H9 (cell line): ENCODE results near the gene SMTNL2. TPM values are rescaled to one million over a fixed set of nuclear protein-coding genes. Genes with fewer than 3 reads are reported as not detected.

Experiments
- DNase-seq: peaks from one replicate; pipeline ENCODE4 v3.0.0-alpha.2; 2017
- H2AFZ ChIP-seq: one replicate; pipeline ENCODE4 v1.6.1; 2013; ENCODE audit warnings: mild to moderate bottlenecking, low read length, control low read depth, moderate library complexity
- H2AK5ac ChIP-seq: 2 replicates; pipeline ENCODE4 v1.6.1; 2013; ENCODE audit warnings: low read length, control low read depth, mixed read lengths; ENCODE audit not compliant: insufficient read length
- H2BK120ac ChIP-seq: one replicate; pipeline ENCODE4 v1.6.1; 2013; ENCODE audit warnings: low read depth, mild to moderate bottlenecking, low read length, control low read depth, inconsistent platforms; ENCODE audit not compliant: poor library complexity, severe bottlenecking
- H2BK12ac ChIP-seq: 2 replicates; pipeline ENCODE4 v1.6.1; 2013; ENCODE audit warnings: low read length, control low read depth, mixed read lengths, low read depth; ENCODE audit not compliant: insufficient read length
- H2BK15ac ChIP-seq: 2 replicates; pipeline ENCODE4 v1.6.1; 2013; ENCODE audit warnings: low read depth, low read length, control low read depth
- H2BK20ac ChIP-seq: one replicate; pipeline ENCODE4 v1.6.1; 2013; ENCODE audit warnings: low read depth, mild to moderate bottlenecking, low read length, control low read depth, inconsistent platforms; ENCODE audit not compliant: poor library complexity, severe bottlenecking
- H2BK5ac ChIP-seq: 2 replicates; pipeline ENCODE4 v1.6.1; 2013; ENCODE audit warnings: low read length, control low read depth, mixed read lengths; ENCODE audit not compliant: insufficient read length
- H3K14ac ChIP-seq: 2 replicates; pipeline ENCODE4 v1.6.1; 2013; ENCODE audit warnings: low read length, control low read depth; ENCODE audit not compliant: insufficient read depth
- H3K18ac ChIP-seq: 2 replicates; pipeline ENCODE4 v1.6.1; 2013; ENCODE audit warnings: low read depth, mild to moderate bottlenecking, mixed read lengths, low read length, control low read depth; ENCODE audit not compliant: insufficient read length
- H3K23ac ChIP-seq: 2 replicates; pipeline ENCODE4 v1.6.1; 2013; ENCODE audit warnings: low read length, control low read depth, mixed read lengths, low read depth; ENCODE audit not compliant: insufficient read length
- H3K23me2 ChIP-seq: 2 replicates; pipeline ENCODE4 v1.6.1; 2013; ENCODE audit warnings: low read depth, mild to moderate bottlenecking, mixed read lengths, low read length, control low read depth; ENCODE audit not compliant: insufficient read length, poor library complexity, severe bottlenecking
- H3K27ac ChIP-seq: 2 replicates; pipeline ENCODE4 v1.5.1; 2013; ENCODE audit warnings: low read length, control low read depth, mixed read lengths, low read depth; ENCODE audit not compliant: insufficient read length
- H3K27me3 ChIP-seq: 2 replicates; pipeline ENCODE4 v1.6.1; 2013; ENCODE audit warnings: low read length, control low read depth, inconsistent platforms; ENCODE audit not compliant: insufficient read depth
- H3K4ac ChIP-seq: 2 replicates; pipeline ENCODE4 v1.6.1; 2013; ENCODE audit warnings: low read depth, mild to moderate bottlenecking, control low read depth, inconsistent platforms, low read length, moderate library complexity
- H3K4me1 ChIP-seq: 2 replicates; pipeline ENCODE4 v1.6.1; 2013; ENCODE audit warnings: low read length, control low read depth, inconsistent platforms; ENCODE audit not compliant: insufficient read depth
- H3K4me2 ChIP-seq: 2 replicates; pipeline ENCODE4 v1.6.1; 2013; ENCODE audit warnings: low read length, control low read depth, mixed read lengths; ENCODE audit not compliant: insufficient read length, insufficient read depth
- H3K56ac ChIP-seq: 2 replicates; pipeline ENCODE4 v1.6.1; 2013; ENCODE audit warnings: low read depth, mild to moderate bottlenecking, mixed read lengths, low read length, control low read depth; ENCODE audit not compliant: insufficient read length
- H3K79me1 ChIP-seq: 2 replicates; pipeline ENCODE4 v1.6.1; 2013; ENCODE audit warnings: low read depth, mild to moderate bottlenecking, moderate library complexity, low read length, control low read depth, inconsistent platforms; ENCODE audit not compliant: insufficient read depth, poor library complexity, severe bottlenecking
- H3K79me2 ChIP-seq: 2 replicates; pipeline ENCODE4 v1.6.1; 2013; ENCODE audit warnings: low read length, control low read depth, inconsistent platforms; ENCODE audit not compliant: insufficient read depth
- H3K9ac ChIP-seq: 2 replicates; pipeline ENCODE4 v1.6.1; 2013; ENCODE audit warnings: low read length, control low read depth, mixed read lengths; ENCODE audit not compliant: insufficient read length; ENCODE audit errors: extremely low read depth
- H3K9me3 ChIP-seq: one replicate; pipeline ENCODE4 v1.6.1; 2013; ENCODE audit warnings: low read depth, low read length, inconsistent platforms; ENCODE audit not compliant: control insufficient read depth
- H3T11ph ChIP-seq: one replicate; pipeline ENCODE4 v1.6.1; 2013; ENCODE audit warnings: mild to moderate bottlenecking, low read length, control low read depth, inconsistent platforms
- H4K20me1 ChIP-seq: one replicate; pipeline ENCODE4 v1.6.1; 2013; ENCODE audit not compliant: control insufficient read depth, insufficient read length, insufficient read depth
- H4K5ac ChIP-seq: 2 replicates; pipeline ENCODE4 v1.6.1; 2013; ENCODE audit warnings: low read depth, mild to moderate bottlenecking, mixed read lengths, low read length, control low read depth; ENCODE audit not compliant: insufficient read length
- H4K8ac ChIP-seq: replicated peaks from 2 replicates; pipeline ENCODE4 v1.6.1; 2013; ENCODE audit warnings: low read length, control low read depth, mixed read lengths, low read depth; ENCODE audit not compliant: insufficient read length
- H4K91ac ChIP-seq: 2 replicates; pipeline ENCODE4 v1.6.1; 2013; ENCODE audit warnings: low read depth, mild to moderate bottlenecking, moderate library complexity, mixed read lengths, low read length, control low read depth; ENCODE audit not compliant: insufficient read length
- H3K27ac Mint-ChIP-seq, 3 experiments: 2 replicates in 2 of 3; 3 replicates in 1 of 3; pipeline ENCODE4 v1.8.0; 2020 to 2021; ENCODE audit warnings: mixed read lengths in 3 of 3, mild to moderate bottlenecking in 1 of 3, moderate library complexity in 1 of 3
- H3K27me3 Mint-ChIP-seq: 2 replicates; pipeline ENCODE4 v1.8.0; 2021; ENCODE audit warnings: low read depth, mild to moderate bottlenecking, moderate library complexity, mixed read lengths
- H3K36me3 Mint-ChIP-seq, 3 experiments: 2 replicates in 2 of 3; 3 replicates in 1 of 3; pipeline ENCODE4 v1.8.0; 2020 to 2021; ENCODE audit warnings: low read depth in 3 of 3, mixed read lengths in 3 of 3; ENCODE audit not compliant: insufficient read depth in 1 of 3
- H3K4me1 Mint-ChIP-seq, 2 experiments: 2 replicates each; pipeline ENCODE4 v1.8.0; 2020; ENCODE audit warnings: mixed read lengths in 2 of 2
- H3K4me3 Mint-ChIP-seq, 2 experiments: 2 replicates in 1 of 2; 3 replicates in 1 of 2; pipeline ENCODE4 v1.8.0; 2020 to 2021; ENCODE audit warnings: mild to moderate bottlenecking in 2 of 2, mixed read lengths in 2 of 2, moderate library complexity in 1 of 2
- H3K9me3 Mint-ChIP-seq, 2 experiments: 2 replicates in 1 of 2; 3 replicates in 1 of 2; pipeline ENCODE4 v1.8.0; 2020; ENCODE audit warnings: mild to moderate bottlenecking in 2 of 2, mixed read lengths in 2 of 2, moderate library complexity in 1 of 2
- CTCF ChIP-seq: fragments of 200-600 bp; sonication (generic); conservative IDR thresholded peaks from 3 replicates; pipeline ENCODE4 v1.8.0; 2021; ENCODE audit warnings: antibody characterized with exemption, mild to moderate bottlenecking
- WGBS: extraction: QIAGEN DNeasy Blood & Tissue Kit; methylation state at CpG from one replicate; pipeline ENCODE4 v1.1.7; 2013; ENCODE audit warnings: missing lambda C conversion rate, low lambda C conversion rate, mixed read lengths; ENCODE audit not compliant: insufficient read length; ENCODE audit errors: extremely low coverage; 5-methylcytosine and 5-hydroxymethylcytosine counted together
- total RNA-seq: library from RNA; stranded (reverse); gene quantifications from 2 replicates; pipeline ENCODE4 v1.2.1, GENCODE V29; 2021

Gene SMTNL2
- total RNA-seq, 1 experiment from 2014 or later: 0.77 TPM

- H2AK5ac ChIP-seq: no peak overlapping the region
- H2BK12ac ChIP-seq: no peak overlapping the region
- H3K4me1 ChIP-seq: no peaks in the 10 kb centered on the region
- no peak overlapping the region for H2AFZ ChIP-seq
- no peak overlapping the region for H3K4me2 ChIP-seq
- H2BK15ac ChIP-seq: no peak overlapping the region
- Mint-ChIP-seq H3K36me3 (no peaks in the 10 kb centered on the region), H3K27ac (peak overlapping the region; percentile 19 to 57 (median 31); a peak in 3 of 7 replicates), H3K4me3 (no peak overlapping the region), H3K9me3 (no peaks in the 10 kb centered on the region; a peak in 1 of 5 replicates), H3K27me3 (peaks cover 7% of the 10 kb centered on the region), H3K4me1 (peaks cover 31 to 34% of the 10 kb centered on the region in 2 experiments)
- DNase-seq: no peak
- H4K5ac ChIP-seq: no peak overlapping the region
- H3K18ac ChIP-seq: no peak overlapping the region
- no peaks in the 10 kb centered on the region for H3K23me2 ChIP-seq
- no peak overlapping the region for H2BK120ac ChIP-seq
- no peaks in the 10 kb centered on the region for H4K20me1 ChIP-seq
- no peak overlapping the region for H3T11ph ChIP-seq
- no peak for TF ChIP-seq CTCF
- no peaks in the 10 kb centered on the region for H3K79me2 ChIP-seq
- H3K27ac ChIP-seq: no peak overlapping the region
- no peaks in the 10 kb centered on the region for H3K9me3 ChIP-seq
- H2BK5ac ChIP-seq: no peak overlapping the region
- H3K79me1 ChIP-seq: no peaks in the 10 kb centered on the region
- no peak overlapping the region for H4K91ac ChIP-seq
- no peak overlapping the region for H2BK20ac ChIP-seq
- H3K56ac ChIP-seq: no peak overlapping the region
- WGBS: no CpG with 5 or more reads among the region's 1 CpG
- H3K9ac ChIP-seq: no peak overlapping the region
- H4K8ac ChIP-seq: no peak overlapping the region
- H3K4ac ChIP-seq: no peak overlapping the region
- H3K23ac ChIP-seq: no peak overlapping the region
- no peaks in the 10 kb centered on the region for H3K27me3 ChIP-seq
- H3K14ac ChIP-seq: no peak overlapping the region
Observed at GRCh38 chr17:4569591-4569990, 14.7 kb upstream of the SMTNL2 start.
